Upper lobe of left lung (tissue), 6 donors: Measurements from ENCODE around the gene SP6. TPM values are rescaled to one million over a fixed set of nuclear protein-coding genes. Genes with fewer than 3 reads are reported as not detected.

Source experiments
- ATAC-seq, 2 donors: fragments of 200-7000 bp; cut with Tn5 transposase; one replicate each; pipeline ENCODE4 v1.9.1; 2022; ENCODE audit warnings: mild to moderate bottlenecking in 2 of 2, moderate library complexity in 2 of 2; ENCODE audit not compliant: low FRiP score in 2 of 2
- DNase-seq, 2 donors: peaks; one replicate each; pipeline ENCODE4 v3.0.0-alpha.2; 2019 to 2020
- H3K27ac ChIP-seq, 4 donors: fragments of 200-600 bp; sonication (generic); one replicate each; pipeline ENCODE4 v1.5.1; 2016 to 2019
- H3K27me3 ChIP-seq, 4 donors: fragments of 200-600 bp; sonication (generic); one replicate each; pipeline ENCODE4 v1.5.1; 2017 to 2019
- H3K36me3 ChIP-seq, 4 donors: fragments of 200-600 bp; sonication (generic); one replicate each; pipeline ENCODE4 v1.5.1; 2016 to 2019
- H3K4me1 ChIP-seq, 4 donors: fragments of 200-600 bp; sonication (generic); one replicate each; pipeline ENCODE4 v1.5.1; 2018 to 2019
- H3K4me3 ChIP-seq, 4 donors: fragments of 200-600 bp; sonication (generic); one replicate each; pipeline ENCODE4 v1.5.1; 2017 to 2019; ENCODE audit warnings: mild to moderate bottlenecking in 2 of 4, moderate library complexity in 1 of 4
- H3K9me3 ChIP-seq, 4 donors: fragments of 200-600 bp; sonication (generic); one replicate each; pipeline ENCODE4 v1.5.1; 2018 to 2019
- CTCF ChIP-seq, 6 experiments: fragments of 450-650 bp in 4 of 6; fragments of 200-600 bp in 2 of 6; sonication (generic) in 2 of 6; IDR thresholded peaks; one replicate each; pipeline ENCODE4 v1.5.1; 2016 to 2019; ENCODE audit warnings: antibody characterized with exemption in 6 of 6
- EP300 ChIP-seq, 4 donors: sonication (generic); formaldehyde crosslinking; IDR thresholded peaks; one replicate each; pipeline ENCODE4 v1.5.1; 2017; ENCODE audit warnings: antibody characterized with exemption in 4 of 4, control low read depth in 2 of 4
- POLR2A ChIP-seq, 4 donors: fragments of 450-650 bp; IDR thresholded peaks; one replicate each; pipeline ENCODE4 v1.5.1; 2016 to 2017; ENCODE audit warnings: antibody characterized with exemption in 4 of 4, mild to moderate bottlenecking in 2 of 4
- POLR2AphosphoS5 ChIP-seq, 2 donors: sonication (generic); formaldehyde crosslinking; IDR thresholded peaks; one replicate each; pipeline ENCODE4 v1.5.1; 2017; ENCODE audit warnings: antibody characterized with exemption in 2 of 2
- WGBS, 2 donors: methylation state at CpG; one replicate each; pipeline ENCODE4 v1.1.5; 2017 to 2018; 5-methylcytosine and 5-hydroxymethylcytosine counted together
- total RNA-seq, 6 donors: library from RNA; depleted of rRNA in 4 of 6; stranded (reverse); fragments of >200 nt in 4 of 6; gene quantifications; one replicate each; pipeline versions ENCODE4 v1.1.0 to v1.2.1, GENCODE V29; 2016 to 2021
- donor health status: DM: no; HTN: no; CAD: no; lungs with moderate emphysema.
- donor health status: DM: no; HTN: yes; CAD: no; lungs with severe emphysema.

Gene SP6
- total RNA-seq, 6 donors from 2014 or later, result 0.76 to 6.4 (median 2.4) TPM

GRCh38 chr17:47813512-47814031, 37.4 kb downstream of the SP6 start:
- 93 to 94% methylated on average over 16 to 19 of the region's 22 CpGs for WGBS, 2 donors
- no peak overlapping the region for H3K4me3 ChIP-seq

GRCh38 chr17:47813077-47813476, 37.9 kb downstream of the SP6 start:
- Histone ChIP-seq H3K4me1 (peaks cover 0 to 11% (median 6%) of the 10 kb centered on the region in 4 donors), H3K4me3 (no peak overlapping the region), H3K27me3 (no peaks in the 10 kb centered on the region), H3K36me3 (peaks cover 8 to 99% (median 67%) of the 10 kb centered on the region in 4 donors), H3K27ac (no peak overlapping the region), H3K9me3 (no peaks in the 10 kb centered on the region)
- DNase-seq, result no peak
- TF ChIP-seq EP300 (IDR thresholded peaks at IDR 0.05) (no peak), POLR2A (IDR thresholded peaks at IDR 0.05) (no peak), POLR2AphosphoS5 (IDR thresholded peaks at IDR 0.05) (no peak), CTCF (IDR thresholded peaks at IDR 0.05) (no peak)
- no peak for ATAC-seq
- 94 to 96% methylated on average over 14 of the region's 14 CpGs for WGBS, 2 donors

More at GRCh38 chr17:47813512-47814031, 37.4 kb downstream of the SP6 start:
- Histone ChIP-seq H3K36me3 (peaks cover 13 to 99% (median 67%) of the 10 kb centered on the region in 4 donors), H3K4me1 (peaks cover 0 to 11% (median 6%) of the 10 kb centered on the region in 4 donors), H3K27me3 (no peaks in the 10 kb centered on the region), H3K9me3 (no peaks in the 10 kb centered on the region), H3K27ac (no peak overlapping the region)
- no peak for ATAC-seq
- no peak for DNase-seq
- TF ChIP-seq POLR2AphosphoS5 (IDR thresholded peaks at IDR 0.05) (no peak), POLR2A (IDR thresholded peaks at IDR 0.05) (no peak), CTCF (IDR thresholded peaks at IDR 0.05) (no peak), EP300 (IDR thresholded peaks at IDR 0.05) (no peak)

DNA sequence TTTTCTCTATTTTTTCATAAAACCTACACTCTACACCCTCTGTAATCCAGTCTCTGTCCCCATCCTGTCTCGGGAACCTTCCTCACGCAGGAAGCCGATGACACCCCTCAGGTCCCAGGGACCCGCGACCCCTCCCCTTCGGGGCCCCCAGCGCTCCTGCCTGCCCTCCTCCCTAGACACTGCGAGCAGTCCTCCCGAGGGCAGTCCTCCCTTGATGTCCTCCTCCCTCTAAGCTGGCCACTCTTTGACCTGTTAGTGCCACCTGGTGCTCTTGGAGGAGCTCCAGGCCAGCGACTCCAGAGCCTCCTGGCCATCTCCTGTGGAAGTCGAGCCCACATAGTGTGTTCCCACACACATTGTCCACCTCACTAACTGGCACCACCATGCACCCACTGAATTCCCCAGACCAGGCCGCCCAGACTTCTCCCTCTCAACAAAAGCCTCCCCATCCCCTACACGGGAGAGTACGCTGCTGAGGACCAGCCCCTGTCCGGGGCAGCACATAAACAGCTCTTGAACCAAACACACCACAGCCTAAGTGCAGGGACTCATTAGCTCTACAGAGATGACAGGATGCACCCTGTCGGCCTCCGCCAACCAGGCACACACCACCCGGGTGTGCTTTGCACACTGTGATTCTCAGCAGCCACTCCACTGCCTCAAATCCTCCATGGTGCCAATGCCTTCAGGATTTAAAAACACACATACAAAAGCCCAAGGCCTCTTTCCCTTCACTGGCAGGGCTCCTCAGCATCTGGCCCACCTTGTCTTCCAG, 38.6 kb downstream of the SP6 start:
- ATAC-seq (no peak), DNase-seq (no peak)
- 83 to 88% methylated on average over 14 to 18 of the region's 18 CpGs for WGBS, 2 donors
- H3K4me3 ChIP-seq, result no peak overlapping the region
- H3K4me1 ChIP-seq, result peaks cover 0 to 11% (median 6%) of the 10 kb centered on the region in 4 donors
- no peaks in the 10 kb centered on the region for H3K27me3 ChIP-seq
- no peak overlapping the region for H3K27ac ChIP-seq
- no peaks in the 10 kb centered on the region for H3K9me3 ChIP-seq
- TF ChIP-seq CTCF (IDR thresholded peaks at IDR 0.05) (no peak), POLR2AphosphoS5 (IDR thresholded peaks at IDR 0.05) (no peak), EP300 (IDR thresholded peaks at IDR 0.05) (no peak), POLR2A (IDR thresholded peaks at IDR 0.05) (no peak)
- peaks cover 8 to 99% (median 68%) of the 10 kb centered on the region in 4 donors for H3K36me3 ChIP-seq

DNA sequence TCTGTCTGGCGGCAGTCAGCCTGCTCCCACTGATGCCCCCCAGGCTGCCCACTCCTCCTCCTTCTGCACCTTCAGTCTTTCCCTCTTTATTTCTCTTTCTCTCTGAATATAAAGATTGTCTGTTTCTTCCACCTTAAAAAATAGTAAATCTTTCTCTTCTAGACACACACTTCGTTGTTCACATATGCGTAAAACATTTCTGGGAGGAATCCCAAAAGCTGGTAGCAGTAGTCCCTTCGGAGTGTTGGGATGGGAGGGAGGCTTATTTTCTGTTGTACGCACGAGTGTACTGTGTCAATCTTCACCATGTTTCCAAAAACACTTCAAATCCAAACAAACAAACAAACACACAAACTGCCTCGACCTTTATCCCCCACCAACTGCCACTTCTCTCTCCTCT, 39.3 kb downstream of the SP6 start:
- DNase-seq, result no peak
- H3K27ac ChIP-seq, result peak overlapping the region in 1 of 4 donors; percentile 3
- peaks cover 0 to 11% (median 6%) of the 10 kb centered on the region in 4 donors for H3K4me1 ChIP-seq
- H3K9me3 ChIP-seq, result no peaks in the 10 kb centered on the region
- 65 to 78% methylated on average over 7 of the region's 7 CpGs for whole genome bisulfite sequencing, 2 donors
- TF ChIP-seq EP300 (IDR thresholded peaks at IDR 0.05) (no peak), CTCF (IDR thresholded peaks at IDR 0.05) (no peak), POLR2AphosphoS5 (IDR thresholded peaks at IDR 0.05) (no peak), POLR2A (IDR thresholded peaks at IDR 0.05) (no peak)
- H3K27me3 ChIP-seq, result no peaks in the 10 kb centered on the region
- no peak for ATAC-seq
- H3K36me3 ChIP-seq, result peaks cover 8 to 99% (median 67%) of the 10 kb centered on the region in 4 donors
- H3K4me3 ChIP-seq, result no peak overlapping the region
